GM18520 (cell line): ENCODE results near the gene GGACT.
"Not testable (repeated sequence)": the region's sequence is repeated elsewhere in the genome, so short reads cannot be mapped to it uniquely, and the experiment has no call there.

Experiments
- ATAC-seq: cut with Tn5 transposase; IDR thresholded peaks from one replicate; pipeline ENCODE4 v1.9.1; 2021; ENCODE audit not compliant: unreplicated experiment

Gene GGACT

DNA sequence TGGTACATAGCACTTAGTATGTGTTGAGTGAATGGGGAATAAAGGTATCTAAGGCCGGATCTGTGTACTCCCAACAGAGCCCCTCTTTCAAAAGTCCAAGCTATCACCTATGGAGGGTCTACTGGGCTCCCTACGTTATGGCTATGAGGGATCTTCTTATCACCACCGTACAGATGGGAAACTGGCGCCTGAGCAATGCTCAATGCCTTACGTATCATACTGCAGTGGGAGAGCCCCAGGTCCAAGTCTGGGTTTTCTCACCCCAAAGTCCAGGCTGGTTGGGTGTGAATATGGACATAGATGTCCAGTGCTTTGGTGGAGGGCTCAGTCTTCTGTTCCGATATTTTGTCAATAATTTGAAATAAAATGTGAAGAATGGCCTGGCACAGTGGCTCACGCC, 13.1 kb upstream of the GGACT start:
- no peak for ATAC-seq

DNA sequence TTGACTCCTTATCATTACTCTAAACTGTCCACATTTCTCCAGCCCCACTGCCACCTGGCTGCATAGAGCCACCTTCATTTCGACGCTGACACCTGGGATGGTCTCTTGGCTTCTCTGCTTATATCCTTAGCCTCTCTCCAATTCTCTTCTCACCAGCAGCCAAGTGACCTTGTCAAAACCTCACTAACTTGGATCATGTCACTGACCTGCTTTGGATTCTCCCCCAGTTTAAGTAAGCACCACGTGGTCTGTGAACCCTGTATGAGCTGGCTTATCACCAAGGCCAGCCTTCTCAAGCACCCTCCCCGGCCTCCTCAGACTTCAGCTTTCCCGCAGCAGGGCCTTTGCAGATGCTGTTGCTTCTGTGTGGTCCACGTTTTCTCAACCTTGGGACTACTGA, 12.3 kb upstream of the GGACT start:
- no peak for ATAC-seq

DNA sequence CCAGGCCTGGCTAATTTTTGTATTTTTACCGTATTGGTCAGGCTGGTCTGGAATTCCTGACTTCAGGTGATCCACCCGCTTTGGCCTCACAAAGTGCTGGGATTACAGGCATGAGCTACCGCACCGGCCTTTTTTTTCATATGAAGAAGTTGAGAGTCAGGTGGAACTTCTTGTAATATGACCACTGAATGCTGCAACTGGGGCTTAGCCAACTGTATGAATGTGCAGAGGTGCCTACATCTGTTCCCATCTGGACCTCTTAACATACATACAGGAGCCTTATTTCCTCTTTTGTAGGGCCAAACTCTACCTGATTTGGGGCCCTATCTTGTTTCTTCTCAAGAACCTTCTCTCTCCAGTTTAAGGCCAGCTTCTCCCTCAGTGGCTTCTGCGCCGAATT, 11.9 kb upstream of the GGACT start:
- no peak for ATAC-seq

DNA sequence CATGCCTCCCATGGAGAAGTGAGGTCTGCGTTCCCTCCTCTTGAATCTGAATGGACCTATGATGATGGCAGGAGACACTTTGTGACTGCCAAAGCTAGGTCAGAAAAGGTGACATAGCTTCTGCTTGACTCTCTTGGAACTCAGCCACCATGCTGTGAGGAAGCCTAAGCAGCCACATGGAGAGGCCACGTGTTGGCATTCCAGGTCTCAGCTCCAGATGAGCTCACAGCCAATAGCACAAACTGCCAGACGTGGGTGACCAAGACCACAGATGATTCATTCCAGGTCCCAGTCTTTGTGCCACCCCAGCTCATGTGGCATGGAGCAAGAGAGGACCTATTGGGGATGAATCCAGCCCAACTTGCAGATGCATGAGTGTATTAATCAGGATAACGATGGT, 8.7 kb upstream of the GGACT start:
- ATAC-seq, result no peak

DNA sequence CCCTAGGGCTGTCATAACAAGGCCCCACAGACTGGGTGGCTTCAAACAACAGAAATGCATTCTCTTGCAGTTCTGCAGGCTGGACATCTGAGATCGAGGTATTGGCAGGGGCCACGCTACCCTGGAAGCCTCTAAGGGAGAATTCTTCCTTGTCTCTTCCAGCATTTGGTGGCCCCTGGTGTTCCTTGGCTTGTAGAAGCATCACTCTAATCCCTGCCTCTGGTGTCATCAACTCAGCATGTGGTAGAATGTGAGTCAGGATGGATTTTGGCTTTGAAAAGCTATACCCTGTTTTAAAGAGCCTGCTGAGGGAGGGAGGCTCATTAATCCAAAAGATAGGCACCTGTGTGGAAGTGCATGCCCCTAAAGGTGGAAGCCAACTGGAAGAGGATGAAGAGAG, 7.9 kb upstream of the GGACT start:
- no peak for ATAC-seq

DNA sequence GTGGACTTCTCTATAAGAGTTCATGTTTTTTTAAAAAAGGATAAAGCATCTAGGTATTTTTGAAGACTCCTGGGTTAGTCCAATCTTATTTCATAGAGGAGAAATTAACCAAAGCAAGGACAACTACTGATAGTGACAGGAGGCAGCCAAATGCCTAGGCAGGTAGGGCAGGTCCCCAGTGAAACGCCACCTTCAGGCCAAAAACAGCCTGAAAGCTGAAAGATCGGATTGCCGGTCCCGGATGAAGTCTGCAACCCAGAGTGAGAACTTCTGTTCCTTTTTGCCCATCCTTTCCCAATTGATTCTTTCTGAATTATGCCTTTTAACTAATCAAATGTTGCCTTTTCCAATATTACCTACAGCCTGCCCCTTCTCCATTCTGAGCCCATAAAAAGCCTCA, 6.1 kb upstream of the GGACT start:
- no peak for ATAC-seq

DNA sequence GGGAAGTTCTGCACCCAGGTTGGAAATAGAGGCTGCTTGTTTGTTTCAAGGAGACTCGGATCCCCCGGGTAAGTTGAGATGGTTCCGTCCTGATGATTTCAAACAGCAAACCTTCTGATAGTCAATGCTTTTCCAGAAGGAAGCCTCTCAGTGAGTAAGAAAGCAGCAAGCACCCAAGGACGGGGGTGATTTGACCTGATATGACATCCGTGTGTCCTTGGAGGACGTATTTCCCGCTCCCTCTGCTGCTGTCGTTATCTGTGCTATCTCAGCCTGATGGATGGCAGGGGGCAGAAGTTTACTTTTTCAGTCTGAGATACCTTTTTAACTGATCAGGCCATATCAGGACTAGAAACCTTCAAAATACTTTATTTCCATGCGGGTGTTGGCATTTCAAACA, 5.7 kb upstream of the GGACT start:
- ATAC-seq, result no peak

DNA sequence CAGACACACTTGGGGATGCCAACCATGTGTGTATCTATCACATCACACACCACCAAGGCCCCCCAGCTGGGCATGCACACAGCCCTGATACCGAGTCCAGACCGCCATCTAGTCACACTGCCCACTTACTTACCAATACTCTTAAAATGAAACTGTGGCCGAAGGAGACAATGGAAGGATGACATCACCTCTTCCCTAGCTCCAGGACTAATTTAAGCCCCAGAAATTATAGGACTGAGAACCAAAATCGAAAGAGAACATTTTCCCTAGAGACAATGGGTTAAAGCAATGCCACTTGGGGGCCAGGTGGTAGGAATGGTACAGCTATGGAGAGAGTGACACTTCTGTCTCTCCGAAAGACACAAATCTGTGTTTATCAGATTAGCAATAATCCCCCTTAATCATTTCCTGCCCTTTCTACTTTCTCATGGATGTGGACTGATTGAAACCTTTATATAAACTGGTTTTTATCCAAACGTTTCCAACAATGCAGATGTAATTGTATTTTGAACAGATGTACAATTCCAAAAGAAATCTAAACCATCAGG, 663 bp upstream of the GGACT start:
- ATAC-seq, result no peak

DNA sequence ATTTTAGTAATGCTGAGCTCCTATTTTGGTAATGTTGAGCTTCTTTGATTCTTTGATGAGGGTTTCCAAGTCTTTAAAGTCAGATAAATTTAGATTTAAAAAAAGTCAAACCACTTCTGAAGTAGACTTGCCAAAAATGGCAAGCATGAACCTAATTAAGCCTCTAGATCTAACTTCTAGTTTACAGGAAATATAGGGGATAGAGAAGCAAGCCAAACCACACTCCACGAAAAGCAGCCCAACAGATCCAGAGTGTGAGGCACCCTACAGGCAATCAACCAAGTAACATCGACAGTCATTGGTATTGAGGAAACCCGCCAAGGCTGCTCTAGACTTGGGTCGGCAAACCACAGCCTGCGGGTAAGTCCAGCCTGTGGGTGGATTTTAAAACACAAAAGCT, 3.7 kb downstream of the GGACT start:
- no peak for ATAC-seq

DNA sequence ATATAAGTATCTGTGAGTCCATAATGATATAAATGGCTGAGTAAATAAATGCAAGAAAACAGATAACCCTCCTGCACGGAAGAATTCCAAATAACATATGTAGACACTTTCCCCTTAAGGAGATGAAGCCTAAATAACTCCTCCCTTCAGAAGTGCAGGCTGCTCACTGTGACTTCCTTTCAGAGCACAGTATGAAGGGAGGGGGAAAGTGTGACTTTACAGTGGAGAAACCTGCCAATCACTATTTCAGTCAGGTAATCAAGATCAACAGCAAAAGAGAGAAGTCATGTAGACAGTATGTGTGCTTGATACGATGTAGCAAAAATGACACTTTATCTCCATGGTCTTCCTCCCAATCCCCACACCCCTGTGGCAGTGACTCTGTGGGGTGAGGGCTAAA, 7.1 kb downstream of the GGACT start:
- ATAC-seq, result no peak

DNA sequence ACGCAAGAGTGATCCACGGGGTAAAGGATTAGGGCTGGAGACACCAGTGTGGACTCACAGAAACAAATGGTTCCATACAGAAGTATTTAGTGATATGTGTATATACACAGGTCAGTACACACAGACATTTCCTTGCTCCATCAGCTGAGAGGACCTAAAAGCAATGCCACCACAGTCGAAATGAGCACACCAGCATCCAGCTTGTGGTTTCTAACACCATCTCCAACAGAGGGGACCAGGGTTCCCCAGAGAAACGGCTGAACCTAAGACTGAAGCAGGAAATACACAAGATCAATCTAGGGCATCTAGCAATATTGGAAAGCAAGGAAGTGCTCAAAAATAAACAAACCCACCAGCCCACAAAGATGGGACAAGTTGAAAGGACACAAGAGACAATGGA, 7.6 kb downstream of the GGACT start:
- ATAC-seq, result no peak

DNA sequence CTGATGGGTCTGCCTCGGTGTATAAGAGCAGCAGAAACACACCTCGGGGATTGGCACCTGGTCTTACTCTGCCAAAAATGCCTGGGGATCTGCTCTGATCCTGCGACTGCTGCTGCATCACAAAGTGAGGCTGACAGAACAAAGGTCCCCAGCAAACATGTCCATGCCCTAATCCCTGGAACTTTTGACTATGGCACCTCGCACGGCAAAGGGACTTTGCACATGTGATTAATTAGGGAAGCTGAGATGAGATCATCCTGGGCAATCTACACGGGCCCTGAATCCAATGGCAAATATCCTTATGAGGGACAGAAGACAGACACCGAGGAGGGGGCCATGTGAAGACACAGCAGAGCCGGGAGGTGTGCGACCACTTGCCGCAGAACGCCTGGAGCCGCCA, 8.5 kb downstream of the GGACT start:
- no peak for ATAC-seq

DNA sequence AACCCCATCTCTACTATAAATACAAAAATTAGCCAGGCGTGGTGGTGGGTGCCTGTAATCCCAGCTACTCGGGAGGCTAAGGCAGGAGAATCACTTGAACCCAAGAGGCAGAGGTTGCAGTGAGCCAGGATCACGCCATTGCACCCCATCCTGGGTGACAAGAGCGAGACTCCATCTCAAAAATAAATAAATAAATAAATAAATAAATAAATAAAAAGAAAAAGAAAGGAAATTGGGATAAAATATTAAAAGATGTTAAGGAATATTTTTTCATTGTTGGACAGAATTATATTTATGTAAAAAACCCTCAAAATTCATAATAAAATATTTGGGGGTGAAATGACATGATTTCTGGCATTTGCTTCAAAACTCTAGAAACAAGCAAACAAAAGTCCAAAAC, 11.3 kb downstream of the GGACT start:
- ATAC-seq, result not testable (repeated sequence)

DNA sequence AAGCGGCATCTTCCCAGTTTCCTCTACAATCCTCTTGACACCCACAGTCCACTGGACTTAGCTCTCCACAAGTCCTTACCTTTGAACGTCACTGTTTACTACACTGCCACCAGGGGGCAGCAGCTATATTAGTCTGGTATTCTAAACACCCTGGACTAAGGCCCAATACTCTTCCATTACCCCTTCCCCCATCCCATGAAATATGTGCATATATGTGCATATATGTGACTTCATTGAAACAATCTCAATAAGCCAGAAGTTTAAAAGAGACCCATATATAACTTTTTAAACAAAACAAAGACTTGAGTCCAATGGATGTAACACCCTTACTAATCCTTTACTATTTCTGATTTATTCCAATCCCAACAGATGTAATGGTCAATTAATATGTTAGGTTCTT, 15.5 kb downstream of the GGACT start:
- ATAC-seq, result peak; percentile 82

DNA sequence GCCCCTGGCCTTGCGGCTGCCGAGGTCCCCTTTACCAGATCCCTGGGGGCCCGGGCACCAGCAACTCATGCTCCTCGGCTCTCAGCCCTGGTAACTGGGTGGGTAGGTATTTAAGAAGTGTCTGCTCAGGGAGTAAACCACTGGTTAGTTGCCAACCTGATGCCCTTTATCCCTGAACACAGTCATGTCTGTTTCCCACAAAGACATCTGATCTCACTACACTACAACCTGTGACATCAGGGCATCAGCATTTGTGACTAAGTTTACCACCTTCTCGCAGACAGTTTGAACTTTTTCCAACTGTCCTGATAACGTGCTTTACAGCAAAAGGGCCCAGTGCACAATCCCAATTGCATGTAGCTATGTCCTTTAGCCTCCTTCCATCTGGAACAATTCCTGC, 22.0 kb downstream of the GGACT start:
- no peak for ATAC-seq

DNA sequence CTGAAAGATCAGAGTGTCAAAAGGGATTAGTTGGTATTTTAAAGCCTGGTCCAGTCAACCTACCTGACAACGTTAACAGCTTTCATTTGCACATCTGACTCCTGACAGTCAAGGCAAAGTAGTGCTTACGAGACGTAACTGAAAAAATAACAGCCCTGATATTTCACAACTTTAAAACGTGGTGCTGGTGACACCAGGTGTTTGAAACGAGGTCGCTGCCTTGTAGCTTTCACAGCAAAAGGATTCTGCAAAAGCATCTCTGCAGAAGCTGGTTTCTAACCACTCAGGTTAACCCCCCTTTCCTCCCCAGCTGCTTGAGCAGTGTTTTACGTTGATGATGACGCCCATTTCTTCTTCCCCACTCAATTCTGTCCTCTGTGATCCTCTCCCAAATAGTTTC, 23.3 kb downstream of the GGACT start:
- no peak for ATAC-seq

DNA sequence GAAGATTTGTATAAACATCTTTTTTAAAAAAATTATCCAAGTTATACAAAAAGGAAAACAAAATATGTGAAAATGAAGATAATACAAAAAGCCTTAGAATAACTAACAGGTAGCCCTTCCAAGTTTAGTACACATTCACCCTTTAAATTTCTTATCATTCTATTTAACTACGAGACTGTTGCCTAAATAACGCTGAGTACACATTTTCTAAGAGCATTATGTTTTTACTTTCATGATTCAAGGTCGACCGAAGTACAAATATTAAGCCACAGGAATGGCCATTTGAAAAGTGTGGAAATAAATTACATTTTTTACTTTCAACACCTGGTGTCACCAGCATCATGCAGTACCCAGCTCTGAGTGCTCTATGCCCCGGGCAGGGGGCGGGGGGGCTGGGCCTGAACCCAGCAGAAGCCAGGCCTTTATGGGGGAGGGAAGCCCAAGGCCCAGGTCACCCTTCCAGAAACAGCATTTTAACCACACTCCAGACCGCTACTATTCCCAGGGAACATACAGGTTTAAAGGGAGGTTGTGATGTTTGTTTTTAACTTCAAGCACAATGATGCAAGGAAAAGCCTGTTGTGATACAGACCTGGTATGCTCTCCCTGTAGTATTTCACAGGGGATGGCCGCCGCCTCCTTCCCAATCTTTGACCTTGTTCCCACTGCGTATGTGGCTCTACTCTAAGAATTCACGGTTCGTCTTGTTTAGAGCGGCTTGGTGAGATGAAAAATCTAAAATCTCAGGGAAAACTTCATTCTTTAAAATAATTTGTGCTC, 24.0 kb downstream of the GGACT start:
- no peak for ATAC-seq

DNA sequence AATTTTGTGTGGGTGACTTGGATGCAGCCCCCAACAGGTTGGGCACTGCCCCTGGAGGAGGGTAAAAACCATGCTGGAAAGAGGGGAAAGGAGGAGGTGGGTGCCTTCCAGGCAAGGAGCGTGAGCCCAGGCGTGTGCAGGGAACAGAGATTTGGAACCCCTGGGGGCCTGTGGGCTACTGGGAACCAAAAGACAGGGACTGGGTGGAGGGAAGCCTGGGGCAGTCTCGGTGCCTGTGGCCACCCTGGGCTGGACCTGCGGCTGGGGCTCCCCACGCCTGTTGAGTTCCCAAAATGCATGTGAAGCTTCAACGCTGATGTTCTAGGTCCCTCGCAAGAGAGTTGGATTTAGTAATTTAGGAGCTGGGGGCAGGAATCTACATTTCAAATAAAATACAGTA, 24.8 kb downstream of the GGACT start:
- no peak for ATAC-seq

DNA sequence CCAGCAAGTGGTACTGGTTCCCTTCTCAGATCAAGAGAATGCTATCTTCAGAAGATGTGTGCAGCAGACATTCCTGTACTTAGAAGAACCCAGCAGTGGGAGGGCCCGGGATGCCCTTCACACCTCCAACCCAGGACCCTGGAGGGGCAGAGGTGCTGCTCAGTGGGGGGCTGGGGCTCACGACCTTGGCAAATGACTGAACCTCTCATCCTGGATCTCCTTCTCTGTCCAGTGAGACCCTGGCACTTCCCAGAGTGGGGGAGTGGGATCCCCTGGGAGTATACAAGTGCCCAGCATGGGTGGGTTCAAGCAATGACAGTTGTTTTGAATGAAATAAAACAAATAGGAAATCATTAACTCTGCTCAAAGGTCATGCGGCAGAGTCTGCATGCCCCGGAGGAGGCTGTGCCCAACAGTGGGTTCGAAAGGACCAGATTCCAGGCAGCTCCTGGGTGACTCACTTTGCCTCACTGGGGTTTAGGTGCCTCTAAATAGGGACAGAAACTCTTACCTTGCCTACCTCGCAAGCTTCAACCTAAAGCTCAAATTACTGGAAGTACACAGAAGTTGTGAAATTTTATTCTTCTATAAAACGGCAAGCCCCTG, 26.9 kb downstream of the GGACT start:
- ATAC-seq, result no peak

DNA sequence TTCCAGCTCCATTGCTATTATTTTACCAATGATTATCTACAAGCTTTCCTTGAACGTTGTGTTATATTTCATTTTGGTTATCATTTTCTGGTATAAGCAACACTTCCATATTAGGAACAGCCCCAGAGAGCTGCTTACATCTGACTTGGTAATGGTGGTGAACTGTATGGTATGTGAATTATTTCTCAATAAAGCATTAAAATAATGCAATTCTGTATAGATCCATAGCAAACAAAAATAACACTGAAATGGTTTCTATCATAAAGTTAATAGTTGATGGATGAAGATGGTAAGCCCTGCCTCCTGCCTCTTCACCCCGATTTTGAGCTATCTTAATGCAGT, 27.5 kb downstream of the GGACT start:
- ATAC-seq, result no peak

DNA sequence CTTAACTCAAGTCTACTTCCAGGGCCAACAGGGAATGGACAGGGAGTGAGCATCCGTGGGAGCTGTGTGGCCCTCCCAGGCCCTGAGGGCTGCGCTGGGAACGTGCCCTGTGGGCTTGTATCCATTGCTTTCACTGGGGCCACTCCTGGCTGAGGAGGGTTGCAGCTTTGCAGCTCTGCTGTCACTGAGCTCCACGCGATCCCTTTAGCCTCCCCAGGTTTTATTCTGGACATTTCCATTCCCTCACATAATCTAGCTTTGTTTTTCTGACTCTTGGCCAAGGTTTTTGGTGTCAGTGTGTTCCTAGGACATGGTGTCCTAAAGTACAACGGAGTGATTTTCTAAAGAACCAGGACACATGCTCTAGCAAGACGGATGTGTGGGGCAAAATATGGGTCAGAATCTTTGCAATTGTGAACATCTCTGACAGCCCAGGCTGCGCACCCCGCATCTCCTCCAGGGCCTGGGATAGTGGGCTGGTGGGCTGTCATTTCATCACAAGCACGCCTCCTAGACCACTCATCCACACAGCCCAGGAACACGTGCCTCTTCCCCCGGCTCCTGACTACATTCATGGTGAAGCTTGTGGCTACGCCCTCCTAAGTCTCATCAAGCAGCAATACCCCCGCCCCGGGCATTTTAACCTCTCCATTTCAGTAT, 28.0 kb downstream of the GGACT start:
- ATAC-seq, result no peak

DNA sequence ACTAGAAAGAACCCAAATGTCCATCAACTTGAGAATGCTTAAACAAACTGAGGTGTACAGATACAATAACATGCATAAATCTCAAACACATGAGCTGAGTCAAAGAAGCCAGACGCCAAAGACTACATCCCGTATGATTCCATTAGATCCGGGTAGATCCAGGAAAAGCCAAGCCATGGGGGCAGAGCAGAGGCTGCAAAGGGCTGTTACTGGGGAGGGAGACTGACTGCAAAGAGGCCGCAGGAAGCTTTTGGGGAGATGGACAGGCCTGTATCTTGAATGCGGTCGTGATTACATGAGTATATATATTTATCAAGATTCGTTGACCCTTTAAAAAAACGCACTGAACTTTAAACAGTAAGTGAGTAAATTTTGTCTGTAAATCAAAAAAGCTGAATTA, 28.7 kb downstream of the GGACT start:
- no peak for ATAC-seq
